ENCODE results near the gene MCRS1.
"Not testable (repeated sequence)": the region's sequence is repeated elsewhere in the genome, so short reads cannot be mapped to it uniquely, and the experiment has no call there.

Gene MCRS1

GRCh38 chr12:49539406-49540228 lies 28.3 kb downstream of the MCRS1 start:
- no peak for DNase-seq

GRCh38 chr12:49538510-49539403 lies 29.2 kb downstream of the MCRS1 start, which contains the start of gene KCNH3:
KCNH3 (plus strand) TSS chr12:49539030; CDS start chr12:49539417, 387 bp downstream.
- peak; percentile 60 for DNase-seq

- DNase-seq = no peak
Observed at GRCh38 chr12:49537752-49538509, 30.0 kb downstream of the MCRS1 start.

GRCh38 chr12:49537231-49537751 lies 30.7 kb downstream of the MCRS1 start:
- no peak for DNase-seq

- no peak for DNase-seq
Observed at GRCh38 chr12:49536526-49537071, 31.3 kb downstream of the MCRS1 start.

- no peak for DNase-seq
Observed at GRCh38 chr12:49535921-49536525, 31.9 kb downstream of the MCRS1 start.

GRCh38 chr12:49534731-49535278 lies 33.1 kb downstream of the MCRS1 start:
- DNase-seq = no peak

- DNase-seq = not testable (repeated sequence)
Observed at GRCh38 chr12:49534122-49534521, 33.8 kb downstream of the MCRS1 start.

- no peak for DNase-seq
Observed at GRCh38 chr12:49533331-49533730, 34.6 kb downstream of the MCRS1 start.

GRCh38 chr12:49531745-49532144 lies 36.2 kb downstream of the MCRS1 start:
- DNase-seq = no peak

GRCh38 chr12:49529414-49529813 lies 38.5 kb downstream of the MCRS1 start:
- no peak for DNase-seq

- no peak for DNase-seq
Observed at GRCh38 chr12:49527361-49528130, 40.4 kb downstream of the MCRS1 start.

- DNase-seq = no peak
Observed at GRCh38 chr12:49525942-49526341, 42.0 kb downstream of the MCRS1 start.

GRCh38 chr12:49524660-49525324 lies 43.1 kb downstream of the MCRS1 start:
- DNase-seq = no peak

GRCh38 chr12:49521389-49521788 lies 46.6 kb downstream of the MCRS1 start:
- DNase-seq = no peak

GRCh38 chr12:49519574-49519936 lies 48.4 kb downstream of the MCRS1 start:
- DNase-seq = no peak

- DNase-seq = no peak
Observed at GRCh38 chr12:49518914-49519573, 48.9 kb downstream of the MCRS1 start.

GRCh38 chr12:49515266-49515665 lies 52.7 kb downstream of the MCRS1 start:
- DNase-seq = no peak

- no peak for DNase-seq
Observed at GRCh38 chr12:49512546-49512945, 55.4 kb downstream of the MCRS1 start.

GRCh38 chr12:49511410-49511809 lies 56.5 kb downstream of the MCRS1 start:
- no peak for DNase-seq

Data from GDM1 (cell line).